IMR-90 (cell line): Measurements from ENCODE around the gene RASGRF1. TPM values are rescaled to one million over a fixed set of nuclear protein-coding genes. Genes with fewer than 3 reads are reported as not detected.

Experiments
- ATAC-seq: fragments of 200-7000 bp; cut with Tn5 transposase; 2 replicates; pipeline ENCODE4 v1.9.1; 2020; ENCODE audit warnings: low read depth, mild to moderate bottlenecking, moderate library complexity
- BruUV-seq: library from RNA; stranded (reverse); fragments of 400-500 nt; replicated peaks from 2 replicates; lab custom pipeline; 2021; lab: Mats Ljungman, UMichigan
- CTCF ChIA-PET: fragments of 300-600 bp; formaldehyde crosslinking; extraction: SDS; loops from one replicate; lab custom pipeline; 2021; ENCODE audit warnings: antibody characterized with exemption; lab: Yijun Ruan, JAX
- POLR2A ChIA-PET: fragments of 300-600 bp; sonication (Branson Sonifier 250); formaldehyde crosslinking; loops from one replicate; lab custom pipeline; 2022; ENCODE audit warnings: antibody characterized with exemption; ENCODE audit not compliant: unreplicated experiment; lab: Charles Lee
- DNase-seq: peaks from one replicate; pipeline ENCODE4 v3.0.0; 2013
- H2AFZ ChIP-seq: replicated peaks from 2 replicates; pipeline ENCODE3; 2013; ENCODE audit warnings: low read length, mild to moderate bottlenecking; ENCODE audit not compliant: poor library complexity
- H2AK5ac ChIP-seq: 2 replicates; pipeline ENCODE4 v1.6.1; 2013; ENCODE audit warnings: low read depth, low read length, inconsistent platforms
- H2AK9ac ChIP-seq: replicated peaks from 2 replicates; pipeline ENCODE3; 2013; ENCODE audit warnings: mild to moderate bottlenecking, low read depth, low read length, moderate library complexity; ENCODE audit not compliant: poor library complexity
- H2BK120ac ChIP-seq: 2 replicates; pipeline ENCODE4 v1.6.1; 2013; ENCODE audit warnings: low read depth, low read length, inconsistent platforms
- H2BK15ac ChIP-seq: 3 replicates; pipeline ENCODE4 v1.6.1; 2013; ENCODE audit warnings: low read depth, low read length, inconsistent platforms
- H2BK20ac ChIP-seq: 2 replicates; pipeline ENCODE4 v1.6.1; 2013; ENCODE audit warnings: low read depth, mild to moderate bottlenecking, inconsistent platforms, low read length, moderate library complexity
- H2BK5ac ChIP-seq: 2 replicates; pipeline ENCODE4 v1.6.1; 2013; ENCODE audit warnings: mild to moderate bottlenecking, low read depth, low read length, inconsistent platforms; ENCODE audit not compliant: poor library complexity, severe bottlenecking
- H3K14ac ChIP-seq: replicated peaks from 2 replicates; pipeline ENCODE4 v1.6.1; 2013; ENCODE audit warnings: low read depth, low read length, inconsistent platforms
- H3K18ac ChIP-seq: 2 replicates; pipeline ENCODE4 v1.6.1; 2013; ENCODE audit warnings: low read depth, low read length, control low read depth
- H3K23ac ChIP-seq: 2 replicates; pipeline ENCODE4 v1.6.1; 2013; ENCODE audit warnings: low read depth, low read length, inconsistent platforms
- H3K27ac ChIP-seq: 2 replicates; pipeline ENCODE4 v1.5.1; 2013; ENCODE audit warnings: mild to moderate bottlenecking, control low read depth, low read length; ENCODE audit not compliant: insufficient read depth
- H3K27me3 ChIP-seq: 2 replicates; pipeline ENCODE4 v1.6.1; 2013; ENCODE audit warnings: low read length; ENCODE audit not compliant: control insufficient read depth, insufficient read depth
- H3K36me3 ChIP-seq: 2 replicates; pipeline ENCODE4 v1.6.1; 2013; ENCODE audit warnings: low read length, mixed read lengths; ENCODE audit not compliant: control insufficient read depth, insufficient read depth
- H3K4ac ChIP-seq: 2 replicates; pipeline ENCODE4 v1.6.1; 2013; ENCODE audit warnings: low read depth, low read length, inconsistent platforms
- H3K4me1 ChIP-seq: 2 replicates; pipeline ENCODE4 v1.6.1; 2013; ENCODE audit warnings: low read length, mixed read lengths; ENCODE audit not compliant: control insufficient read depth, insufficient read depth
- H3K4me2 ChIP-seq: 2 replicates; pipeline ENCODE4 v1.6.1; 2013; ENCODE audit warnings: low read depth, mild to moderate bottlenecking, control low read depth, low read length, moderate library complexity
- H3K4me3 ChIP-seq: 2 replicates; pipeline ENCODE4 v1.5.1; 2013; ENCODE audit warnings: low read depth, mild to moderate bottlenecking, control low read depth, low read length, moderate library complexity; ENCODE audit not compliant: insufficient read depth
- H3K56ac ChIP-seq: 2 replicates; pipeline ENCODE4 v1.6.1; 2013; ENCODE audit warnings: low read length, inconsistent platforms; ENCODE audit not compliant: insufficient read depth; ENCODE audit errors: extremely low read depth
- H3K79me1 ChIP-seq, 2 experiments: 2 replicates each; pipeline ENCODE4 v1.6.1; 2013; ENCODE audit warnings: low read length in 2 of 2, inconsistent platforms in 1 of 2, low read depth in 1 of 2
- H3K9ac ChIP-seq: 2 replicates; pipeline ENCODE4 v1.6.1; 2013; ENCODE audit warnings: low read depth, low read length, control low read depth
- H3K9me1 ChIP-seq: 2 replicates; pipeline ENCODE4 v1.6.1; 2013; ENCODE audit warnings: low read length, inconsistent platforms; ENCODE audit not compliant: insufficient read depth
- H3K9me3 ChIP-seq: 2 replicates; pipeline ENCODE4 v1.6.1; 2013; ENCODE audit warnings: low read length; ENCODE audit not compliant: control insufficient read depth, insufficient read depth
- H4K20me1 ChIP-seq: 2 replicates; pipeline ENCODE4 v1.6.1; 2013; ENCODE audit warnings: low read length, inconsistent platforms; ENCODE audit not compliant: insufficient read depth
- H4K5ac ChIP-seq: 2 replicates; pipeline ENCODE4 v1.6.1; 2013; ENCODE audit warnings: mild to moderate bottlenecking, low read depth, low read length, control low read depth
- H4K8ac ChIP-seq, 2 experiments: 2 replicates each; pipeline ENCODE4 v1.6.1; 2013; ENCODE audit warnings: low read depth in 2 of 2, low read length in 2 of 2, control low read depth in 1 of 2, inconsistent platforms in 1 of 2
- H4K91ac ChIP-seq: 2 replicates; pipeline ENCODE4 v1.6.1; 2013; ENCODE audit warnings: low read depth, low read length, inconsistent platforms; ENCODE audit not compliant: insufficient read depth
- CTCF ChIP-seq: conservative IDR thresholded peaks from 2 replicates; pipeline ENCODE4 v1.5.1; 2012; ENCODE audit warnings: mild to moderate bottlenecking, low read depth, low read length, improper control_type of control experiment
- RAD21 ChIP-seq: IDR thresholded peaks from 2 replicates; pipeline ENCODE4 v1.6.1; 2012; ENCODE audit warnings: low read length, improper control_type of control experiment
- SMC3 ChIP-seq: fragments of 150-350 bp; IDR thresholded peaks from 2 replicates; pipeline ENCODE4 v1.6.1; 2016; ENCODE audit warnings: low read depth, mild to moderate bottlenecking, antibody characterized with exemption, low read length, moderate library complexity
- USF2 ChIP-seq: fragments of 150-350 bp; IDR thresholded peaks from 2 replicates; pipeline ENCODE4 v1.6.1; 2017; ENCODE audit warnings: mild to moderate bottlenecking, antibody characterized with exemption, low read length, low read depth
- WGBS, 2 experiments: methylation state at CpG; one replicate each; pipeline versions ENCODE4 v1.1.5 to v1.1.7; 2013; ENCODE audit warnings: missing lambda C conversion rate in 2 of 2; ENCODE audit not compliant: insufficient read length in 1 of 2; ENCODE audit errors: extremely low coverage in 2 of 2; 5-methylcytosine and 5-hydroxymethylcytosine counted together
- dilution Hi-C: fragments of 300-500 bp; cut with HindIII; formaldehyde crosslinking; loops from one replicate; pipeline ENCODE4 v1.14.3; 2018; ENCODE audit warnings: low sequenced_read_pairs; ENCODE audit not compliant: unreplicated experiment
- in situ Hi-C: fragments of 300-500 bp; cut with MboI; formaldehyde crosslinking; loops from 3 replicates; pipeline ENCODE4 v1.14.3; 2019; ENCODE audit warnings: low sequenced_read_pairs, inconsistent platforms, mixed read lengths
- intact Hi-C: fragments of 100-400 bp; cut with micrococcal nuclease; formaldehyde crosslinking; loops from 2 replicates; pipeline ENCODE4 v1.10.0; 2022
- polyA plus RNA-seq, 3 experiments: library from polyadenylated mRNA; depleted of rRNA; stranded (reverse); fragments of >200 nt; gene quantifications; 2 replicates each; pipeline ENCODE4 v1.2.3, GENCODE V29; 2012; ENCODE audit warnings: low replicate concordance in 1 of 3
- total RNA-seq: library from RNA; depleted of rRNA; stranded (reverse); fragments of >200 nt; gene quantifications from 2 replicates; pipeline ENCODE4 v1.2.3, GENCODE V29; 2012

RASGRF1 gene
- total and polyA plus RNA-seq, 2 of the 4 experiments (the other 2 are of a cell fraction): under 0.01 to 0.15 TPM

GRCh38 chr15:78977591-78978347 is 112.8 kb downstream of the RASGRF1 start:
- in situ Hi-C loops (no loop called here), dilution Hi-C loops (no loop called here), intact Hi-C loops (loop anchor here (2.0 kb wide), 1 partner anchor 67 kb away; no protein-coding TSS in a partner anchor)
- Histone ChIP-seq H2AFZ (no peak overlapping the region), H2BK20ac (no peak overlapping the region), H3K27ac (no peak overlapping the region), H3K23ac (no peak overlapping the region), H3K9ac (no peak overlapping the region), H2BK120ac (no peak overlapping the region), H3K4ac (no peak overlapping the region), H3K79me1 (no peaks in the 10 kb centered on the region), H4K91ac (no peak overlapping the region), H4K5ac (no peak overlapping the region), H3K9me1 (0 out of 2 replicates have a peak, but pooled peaks cover 3% of the 10 kb centered on the region), H3K27me3 (no peaks in the 10 kb centered on the region; the same call in 1 of the 2 replicates), H3K56ac (no peak overlapping the region), H3K14ac (no peak overlapping the region), H3K4me2 (no peak overlapping the region), H2AK9ac (no peak overlapping the region), H3K9me3 (no peaks in the 10 kb centered on the region), H2BK15ac (no peak overlapping the region), H3K18ac (no peak overlapping the region), H3K36me3 (no peaks in the 10 kb centered on the region), H3K4me3 (no peak overlapping the region), H4K20me1 (no peaks in the 10 kb centered on the region), H2BK5ac (no peak overlapping the region), H3K4me1 (no peaks in the 10 kb centered on the region), H2AK5ac (no peak overlapping the region), H4K8ac (no peak overlapping the region)
- ChIA-PET POLR2A (no interaction called here), CTCF (interaction anchor here (0.6 kb wide), 1 partner anchor 122 kb away, joined by 4 read pairs; no protein-coding TSS in a partner anchor)
- BruUV-seq: no TSS peak
- 92% methylated on average over 6 of the region's 10 CpGs; no CpG with 5 or more reads in 1 of the 2 experiments for WGBS, 2 experiments
- TF ChIP-seq SMC3: no peak
- TF ChIP-seq RAD21: no peak
- no peak for TF ChIP-seq CTCF
- no peak for TF ChIP-seq USF2
- no peak for DNase-seq
- no peak for ATAC-seq
